Keratinocyte (primary cell): Measurements from ENCODE around the gene TAF1C. TPM values are rescaled to one million over a fixed set of nuclear protein-coding genes. Genes with fewer than 3 reads are reported as not detected.
A peak's percentile ranks its signal among the peaks of the same experiment; 100 is the strongest.

Experiments used
- DNase-seq: peaks from one replicate; pipeline ENCODE4 v3.0.0-alpha.2; 2011; ENCODE audit warnings: low read depth, missing footprints, low spot score
- FAIRE-seq: peaks from 2 replicates; lab custom pipeline; 2011; peaks lifted over from hg19 to GRCh38; lab: Jason Lieb, UNC
- H2AFZ ChIP-seq: 2 replicates; pipeline ENCODE4 v1.6.0; 2012; ENCODE audit warnings: low read length, control low read depth, inconsistent platforms; ENCODE audit not compliant: control insufficient read depth
- H3K27ac ChIP-seq: 2 replicates; pipeline ENCODE4 v1.5.1; 2011; ENCODE audit warnings: low read length; ENCODE audit not compliant: control insufficient read depth, insufficient read depth
- H3K27me3 ChIP-seq: 3 replicates; pipeline ENCODE4 v1.6.0; 2011; ENCODE audit warnings: low read length; ENCODE audit not compliant: control insufficient read depth, insufficient read depth; ENCODE audit errors: extremely low read depth
- H3K36me3 ChIP-seq, 2 experiments: 2 replicates in 1 of 2; 3 replicates in 1 of 2; pipeline ENCODE4 v1.5.1; 2011; ENCODE audit warnings: low read length in 2 of 2, mild to moderate bottlenecking in 1 of 2; ENCODE audit not compliant: control insufficient read depth in 2 of 2, insufficient read depth in 2 of 2; ENCODE audit errors: extremely low read depth in 1 of 2
- H3K4me1 ChIP-seq: 3 replicates; pipeline ENCODE4 v1.5.1; 2011; ENCODE audit warnings: low read length; ENCODE audit not compliant: control insufficient read depth, insufficient read depth; ENCODE audit errors: extremely low read depth
- H3K4me2 ChIP-seq: 3 replicates; pipeline ENCODE4 v1.6.0; 2011; ENCODE audit warnings: low read depth, low read length; ENCODE audit not compliant: control insufficient read depth, insufficient read depth; ENCODE audit errors: extremely low read depth
- H3K4me3 ChIP-seq, 3 experiments: fragments of 200-600 bp in 1 of 3; sonication (generic) in 1 of 3; 2 replicates in 2 of 3; 3 replicates in 1 of 3; pipeline ENCODE4 v1.5.1; 2011 to 2016; ENCODE audit warnings: low read length in 3 of 3, mild to moderate bottlenecking in 3 of 3, control low read depth in 2 of 3, inconsistent platforms in 1 of 3, low read depth in 1 of 3, mixed read lengths in 1 of 3, mixed run types in 1 of 3, moderate library complexity in 1 of 3; ENCODE audit not compliant: control insufficient read depth in 2 of 3, insufficient read depth in 2 of 3; ENCODE audit errors: extremely low read depth in 1 of 3
- H3K79me2 ChIP-seq: 2 replicates; pipeline ENCODE4 v1.6.0; 2012; ENCODE audit warnings: low read length; ENCODE audit not compliant: control insufficient read depth, insufficient read depth
- H3K9ac ChIP-seq: 3 replicates; pipeline ENCODE4 v1.6.0; 2011; ENCODE audit warnings: low read length; ENCODE audit not compliant: control insufficient read depth, insufficient read depth; ENCODE audit errors: extremely low read depth
- H3K9me1 ChIP-seq: 3 replicates; pipeline ENCODE4 v1.6.0; 2011; ENCODE audit warnings: low read length; ENCODE audit not compliant: control insufficient read depth, insufficient read depth; ENCODE audit errors: extremely low read depth
- H3K9me3 ChIP-seq: 2 replicates; pipeline ENCODE4 v1.5.1; 2012; ENCODE audit warnings: low read depth, low read length; ENCODE audit not compliant: control insufficient read depth
- H4K20me1 ChIP-seq: 3 replicates; pipeline ENCODE4 v1.6.0; 2011; ENCODE audit warnings: low read length; ENCODE audit not compliant: control insufficient read depth, insufficient read depth; ENCODE audit errors: extremely low read depth
- EZH2 ChIP-seq: IDR thresholded peaks from one replicate; pipeline ENCODE4 v1.6.1; 2012; ENCODE audit warnings: inconsistent platforms, mild to moderate bottlenecking, low read length, moderate library complexity
- dilution Hi-C: fragments of 300-500 bp; cut with MboI; formaldehyde crosslinking; loops from one replicate; pipeline ENCODE4 v1.7.0; 2020; ENCODE audit warnings: low sequenced_read_pairs; ENCODE audit not compliant: extremely low pct_ligation_motif_present
- polyA minus RNA-seq, 3 experiments: library from RNA; depleted of rRNA, polyadenylated mRNA; stranded (reverse); fragments of >200 nt; gene quantifications; 1 replicate in 1 of 3; 2 replicates in 1 of 3; 3 replicates in 1 of 3; pipeline ENCODE4 v1.2.3, GENCODE V29; 2011
- polyA plus RNA-seq, 5 experiments: library from polyadenylated mRNA; depleted of rRNA in 3 of 5; stranded (reverse) in 3 of 5; stranded (forward) in 1 of 5; unstranded in 1 of 5; fragments of >200 nt; gene quantifications; 1 replicate in 1 of 5; 2 replicates in 3 of 5; 3 replicates in 1 of 5; pipeline versions ENCODE4 v1.2.1 to v1.2.3, GENCODE V29; 2011 to 2012; ENCODE audit warnings: missing spikeins in 2 of 5, low read depth in 1 of 5, low replicate concordance in 1 of 5
- TF ChIP-seq, protein P1 (sequence below), 3 experiments: IDR thresholded peaks in 1 of 3; conservative IDR thresholded peaks in 1 of 3; optimal IDR thresholded peaks in 1 of 3; 2 replicates in 2 of 3; 3 replicates in 1 of 3; pipeline versions ENCODE3 to v1.5.1; 2011; ENCODE audit warnings: low read length in 3 of 3, mild to moderate bottlenecking in 3 of 3, moderate library complexity in 2 of 3, control low read depth in 1 of 3, inconsistent platforms in 1 of 3; ENCODE audit not compliant: insufficient read depth in 2 of 3; ENCODE audit errors: extremely low read depth in 1 of 3

Gene TAF1C, protein sequence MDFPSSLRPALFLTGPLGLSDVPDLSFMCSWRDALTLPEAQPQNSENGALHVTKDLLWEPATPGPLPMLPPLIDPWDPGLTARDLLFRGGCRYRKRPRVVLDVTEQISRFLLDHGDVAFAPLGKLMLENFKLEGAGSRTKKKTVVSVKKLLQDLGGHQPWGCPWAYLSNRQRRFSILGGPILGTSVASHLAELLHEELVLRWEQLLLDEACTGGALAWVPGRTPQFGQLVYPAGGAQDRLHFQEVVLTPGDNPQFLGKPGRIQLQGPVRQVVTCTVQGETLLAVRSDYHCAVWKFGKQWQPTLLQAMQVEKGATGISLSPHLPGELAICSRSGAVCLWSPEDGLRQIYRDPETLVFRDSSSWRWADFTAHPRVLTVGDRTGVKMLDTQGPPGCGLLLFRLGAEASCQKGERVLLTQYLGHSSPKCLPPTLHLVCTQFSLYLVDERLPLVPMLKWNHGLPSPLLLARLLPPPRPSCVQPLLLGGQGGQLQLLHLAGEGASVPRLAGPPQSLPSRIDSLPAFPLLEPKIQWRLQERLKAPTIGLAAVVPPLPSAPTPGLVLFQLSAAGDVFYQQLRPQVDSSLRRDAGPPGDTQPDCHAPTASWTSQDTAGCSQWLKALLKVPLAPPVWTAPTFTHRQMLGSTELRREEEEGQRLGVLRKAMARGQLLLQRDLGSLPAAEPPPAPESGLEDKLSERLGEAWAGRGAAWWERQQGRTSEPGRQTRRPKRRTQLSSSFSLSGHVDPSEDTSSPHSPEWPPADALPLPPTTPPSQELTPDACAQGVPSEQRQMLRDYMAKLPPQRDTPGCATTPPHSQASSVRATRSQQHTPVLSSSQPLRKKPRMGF
- 6.5 to 11.4 TPM (median 9.9 TPM) in 3 replicates for polyA plus RNA-seq
- polyA plus RNA-seq (2011; ENCODE audit: low read depth): 8.0 TPM
- 2.8 and 4.0 TPM in 2 replicates for polyA plus RNA-seq (2011; cell fraction: cytosol; rRNA removed)
- 52.4 and 61.1 TPM in 2 replicates for polyA plus RNA-seq (2011; cell fraction: nucleus; rRNA removed)
- 14.6 and 15.1 TPM in 2 replicates for polyA plus RNA-seq (2012; ENCODE audit: low replicate concordance)
- polyA minus RNA-seq: 12.1 to 32.3 TPM (median 16.4 TPM) in 3 replicates
- polyA minus RNA-seq (2011; cell fraction: cytosol; rRNA and poly(A)+ RNA removed): 8.2 TPM
- polyA minus RNA-seq (2011; cell fraction: nucleus; rRNA and poly(A)+ RNA removed): 15.7 and 15.8 TPM in 2 replicates

DNA sequence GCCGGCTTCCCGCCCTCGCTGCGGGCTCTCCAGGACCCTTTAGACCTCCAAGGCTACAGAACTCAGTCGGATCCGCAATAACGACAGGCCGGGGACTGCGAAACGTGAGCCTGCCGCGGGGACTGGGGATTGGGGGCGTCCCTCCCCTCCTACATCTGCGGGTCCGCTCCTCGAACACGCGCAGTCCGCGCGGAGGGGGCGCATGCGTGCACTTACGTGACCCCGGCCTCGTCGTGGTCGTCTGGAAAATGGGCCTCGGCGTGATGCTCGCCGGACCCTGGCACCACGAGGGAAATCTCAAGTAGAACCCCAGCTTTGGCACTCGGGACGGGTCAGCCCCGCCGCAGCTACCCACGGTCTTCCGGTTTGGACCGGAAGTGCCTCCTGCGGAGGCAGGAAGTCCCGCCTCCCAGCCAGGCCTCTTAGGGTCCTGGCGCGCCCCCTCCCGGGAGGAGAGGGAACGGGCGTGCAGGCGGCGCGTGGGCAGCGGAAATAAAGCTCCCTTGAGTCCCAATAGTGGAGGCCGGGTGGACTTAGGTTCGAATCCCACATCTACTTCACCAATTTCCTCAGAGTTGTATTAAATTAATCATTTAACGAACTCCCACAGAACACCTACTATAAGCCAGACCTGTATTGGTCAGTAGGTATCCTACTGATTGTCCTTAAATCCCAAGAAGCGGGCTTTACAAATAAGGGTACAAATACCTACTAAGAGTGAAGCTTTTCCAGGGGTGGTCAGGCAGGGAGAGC, at the start of gene TAF1C:
TSS of gene TAF1C (minus strand) at position 373 of the 753 bp plus-strand sequence. CDS start 2,069 bp downstream, outside the sequence.
- H3K4me3 ChIP-seq: peak within 1 kb of the TSS; percentile 90 to 93 (median 91)
- peaks cover 4% of the 10 kb centered on the region for H3K4me1 ChIP-seq
- dilution Hi-C loops: no loop called here
- peaks cover 34% of the 10 kb centered on the region for H3K79me2 ChIP-seq
- TF ChIP-seq, protein P1, sequence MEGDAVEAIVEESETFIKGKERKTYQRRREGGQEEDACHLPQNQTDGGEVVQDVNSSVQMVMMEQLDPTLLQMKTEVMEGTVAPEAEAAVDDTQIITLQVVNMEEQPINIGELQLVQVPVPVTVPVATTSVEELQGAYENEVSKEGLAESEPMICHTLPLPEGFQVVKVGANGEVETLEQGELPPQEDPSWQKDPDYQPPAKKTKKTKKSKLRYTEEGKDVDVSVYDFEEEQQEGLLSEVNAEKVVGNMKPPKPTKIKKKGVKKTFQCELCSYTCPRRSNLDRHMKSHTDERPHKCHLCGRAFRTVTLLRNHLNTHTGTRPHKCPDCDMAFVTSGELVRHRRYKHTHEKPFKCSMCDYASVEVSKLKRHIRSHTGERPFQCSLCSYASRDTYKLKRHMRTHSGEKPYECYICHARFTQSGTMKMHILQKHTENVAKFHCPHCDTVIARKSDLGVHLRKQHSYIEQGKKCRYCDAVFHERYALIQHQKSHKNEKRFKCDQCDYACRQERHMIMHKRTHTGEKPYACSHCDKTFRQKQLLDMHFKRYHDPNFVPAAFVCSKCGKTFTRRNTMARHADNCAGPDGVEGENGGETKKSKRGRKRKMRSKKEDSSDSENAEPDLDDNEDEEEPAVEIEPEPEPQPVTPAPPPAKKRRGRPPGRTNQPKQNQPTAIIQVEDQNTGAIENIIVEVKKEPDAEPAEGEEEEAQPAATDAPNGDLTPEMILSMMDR (optimal IDR thresholded peaks at IDR 0.05 in 1 of 3, IDR thresholded peaks at IDR 0.05 in 1 of 3, conservative IDR thresholded peaks at IDR 0.05 in 1 of 3; ENCODE audit: extremely low read depth in 1 of 3, insufficient read depth in 2 of 3, low read length in 3 of 3): peak; percentile 89 to 98 (median 92)
- no peak for TF ChIP-seq EZH2
- no peaks in the 10 kb centered on the region for H3K9me3 ChIP-seq
- no peaks in the 10 kb centered on the region for H3K9me1 ChIP-seq
- no peak for FAIRE-seq
- H3K4me2 ChIP-seq: peak within 1 kb of the TSS; percentile 82
- H3K27ac ChIP-seq: peak within 1 kb of the TSS; percentile 69
- H2AFZ ChIP-seq: peak within 1 kb of the TSS; percentile 98
- H3K36me3 ChIP-seq: peaks cover 3 to 17% of the 10 kb centered on the region in 2 experiments
- H3K9ac ChIP-seq: peak within 1 kb of the TSS; percentile 90
- no peaks in the 10 kb centered on the region for H3K27me3 ChIP-seq
- DNase-seq: peak; percentile 55
- H4K20me1 ChIP-seq: peaks cover 2% of the 10 kb centered on the region
